HG03159 (cell line): Measurements from ENCODE around the gene TMPRSS13.

Experiments
- ATAC-seq: cut with Tn5 transposase; IDR thresholded peaks from one replicate; pipeline ENCODE4 v1.9.1; 2021; ENCODE audit warnings: mild to moderate bottlenecking, moderate library complexity; ENCODE audit not compliant: unreplicated experiment

The TMPRSS13 gene

DNA sequence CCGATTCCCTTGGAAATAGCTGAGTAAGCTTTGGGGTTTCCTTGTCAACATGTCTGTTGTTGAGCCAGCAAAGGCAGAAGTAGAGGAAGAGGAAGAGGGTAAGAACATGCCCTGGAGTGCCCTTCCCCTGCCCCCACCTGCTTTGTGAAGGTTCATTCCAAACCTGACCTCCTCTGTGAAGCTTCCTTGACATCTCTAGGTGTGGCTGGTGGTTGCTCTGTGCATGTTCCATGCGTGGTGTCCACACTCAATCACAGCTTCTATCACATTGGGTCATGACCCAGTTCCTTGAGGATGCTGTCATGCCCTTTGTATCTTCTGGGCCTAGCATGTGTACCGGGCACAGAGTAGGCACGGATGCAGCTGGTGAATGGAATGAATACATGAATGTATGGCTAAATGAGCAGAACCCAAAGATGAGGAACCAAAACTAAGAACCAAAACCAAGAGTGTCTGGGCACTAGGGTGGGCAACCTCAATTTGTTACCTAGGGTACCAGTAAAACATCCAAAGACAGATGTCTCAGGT is 29.0 kb downstream of the TMPRSS13 start:
- ATAC-seq = peak; percentile 78

DNA sequence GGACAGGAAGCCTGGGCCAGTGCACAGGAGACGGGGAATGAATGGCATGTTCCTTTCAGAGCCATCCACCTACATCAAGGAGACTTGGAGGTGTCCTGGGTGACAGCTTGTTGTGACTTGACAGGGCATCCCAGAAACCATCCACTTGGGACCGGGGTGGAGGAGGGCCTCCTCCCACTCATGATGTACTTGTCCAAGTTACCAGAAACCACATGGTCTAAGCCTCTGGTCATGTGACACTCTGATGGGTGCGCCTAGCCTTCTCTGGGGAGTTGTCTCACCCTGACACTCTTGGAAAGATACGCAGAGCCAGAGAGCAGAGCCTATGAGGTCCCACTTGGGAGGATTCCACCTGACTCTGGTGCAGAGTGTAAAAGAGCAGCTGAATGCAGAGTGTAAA is 31.1 kb downstream of the TMPRSS13 start:
- ATAC-seq = no peak

DNA sequence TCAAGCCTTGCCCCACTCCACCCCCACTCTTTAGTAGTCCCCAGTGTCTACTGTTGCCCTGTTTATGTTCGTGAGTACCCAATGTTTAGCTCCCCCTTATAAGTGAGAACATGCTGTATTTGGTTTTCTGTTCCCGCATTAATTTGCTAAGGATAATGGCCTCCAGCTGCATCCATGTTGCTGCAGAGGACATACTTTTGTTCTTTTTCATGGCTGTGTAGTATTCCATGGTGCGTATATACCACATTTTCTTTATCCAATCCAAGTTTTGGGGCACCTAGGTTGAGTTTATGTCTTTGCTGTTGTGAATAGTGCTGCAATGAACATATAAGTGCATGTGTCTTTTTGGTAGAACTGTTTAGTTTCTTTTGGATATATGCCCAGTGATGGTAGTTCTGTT is 36.6 kb downstream of the TMPRSS13 start:
- no peak for ATAC-seq

DNA sequence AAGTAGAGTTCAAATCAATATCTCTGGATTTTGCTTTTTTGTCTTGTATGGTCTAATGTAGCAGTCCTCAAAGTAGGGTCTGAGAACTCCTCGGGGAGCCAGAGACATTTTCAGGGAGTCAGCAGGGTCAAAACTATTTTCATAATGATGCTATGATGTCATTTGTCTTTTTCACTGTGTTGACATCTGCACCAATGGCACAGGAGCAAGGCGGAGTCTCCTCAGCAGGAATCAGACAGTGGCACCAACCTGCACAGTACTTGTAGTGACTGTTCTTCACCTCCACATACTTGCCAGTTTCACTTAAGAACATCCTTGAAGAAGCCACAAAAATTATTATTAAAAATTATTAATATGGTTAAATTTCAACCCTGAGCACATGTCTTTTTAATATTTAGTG is 37.8 kb downstream of the TMPRSS13 start:
- no peak for ATAC-seq

DNA sequence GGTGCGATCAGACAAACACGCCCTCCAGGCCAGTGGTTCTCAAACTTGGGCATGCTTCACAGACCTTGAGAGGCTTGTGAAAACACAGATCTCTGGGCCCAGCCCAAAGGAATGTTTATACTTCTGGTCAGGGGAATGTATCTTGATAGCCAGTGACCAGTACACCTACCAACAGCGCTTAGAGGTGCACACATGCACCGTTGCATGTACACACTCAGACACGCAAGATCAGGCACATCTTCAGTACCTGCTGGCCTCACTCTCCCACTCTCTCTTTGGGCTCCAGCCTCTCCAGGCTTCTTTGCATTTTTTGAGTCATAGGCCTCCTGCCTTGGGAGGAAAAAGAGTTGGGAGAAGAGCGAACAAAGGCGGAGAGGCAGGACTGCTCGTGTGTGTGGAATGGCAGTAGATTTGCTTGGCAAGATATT is 41.0 kb downstream of the TMPRSS13 start:
- ATAC-seq = no peak

DNA sequence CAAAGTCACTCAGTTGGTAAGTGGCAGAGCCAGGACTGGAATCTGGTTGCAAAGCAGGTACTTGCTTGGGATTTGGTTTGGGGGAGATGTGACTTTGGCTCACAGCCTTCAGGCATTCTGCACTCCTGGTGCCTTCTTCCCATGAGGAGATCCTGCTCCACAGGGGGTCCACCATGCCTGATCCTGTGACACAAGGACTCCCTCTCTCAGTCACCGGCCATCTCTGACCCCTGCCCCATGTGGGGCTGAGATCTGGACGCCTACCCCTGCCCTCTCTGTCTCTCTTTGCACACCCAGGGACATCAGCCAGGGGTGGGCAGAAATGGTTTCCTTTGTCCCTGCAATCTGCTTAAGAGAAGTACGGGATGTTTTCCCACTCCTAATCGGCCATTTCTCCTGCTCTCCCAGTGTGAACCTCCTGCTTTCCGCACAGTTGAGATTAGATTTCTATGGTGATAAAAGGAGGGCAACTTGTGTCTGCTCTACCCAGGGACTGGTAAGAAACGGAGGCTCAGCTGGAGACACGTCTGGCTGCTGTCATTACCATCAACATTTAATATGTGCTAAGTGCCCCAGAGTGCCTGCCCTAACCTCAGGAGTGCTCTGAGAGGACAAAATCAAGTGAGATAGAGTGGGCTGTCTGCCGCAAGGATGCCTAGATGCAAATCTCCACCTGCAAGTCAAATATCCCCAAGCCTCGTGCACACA is 41.6 kb downstream of the TMPRSS13 start:
- ATAC-seq = no peak

DNA sequence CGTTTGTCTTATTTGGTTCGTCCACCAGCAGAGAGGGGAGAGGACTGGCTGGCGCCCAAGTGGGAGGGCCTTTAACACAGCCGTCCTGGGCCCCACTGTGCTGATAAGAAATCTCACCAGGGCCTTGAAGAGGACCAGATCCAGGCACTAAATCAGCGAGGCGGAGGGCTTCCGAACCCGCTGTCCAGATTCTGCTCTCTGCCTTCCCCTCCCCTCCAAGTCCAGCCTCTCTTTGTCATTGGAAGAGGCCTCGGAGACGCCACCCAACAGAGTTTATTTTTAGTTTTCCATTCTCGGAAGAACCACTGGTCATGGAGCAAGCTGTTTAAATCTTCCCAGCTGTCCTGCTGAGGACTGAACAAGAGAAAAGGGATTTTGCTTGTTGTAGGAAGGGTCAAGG is 43.4 kb downstream of the TMPRSS13 start:
- ATAC-seq = no peak

DNA sequence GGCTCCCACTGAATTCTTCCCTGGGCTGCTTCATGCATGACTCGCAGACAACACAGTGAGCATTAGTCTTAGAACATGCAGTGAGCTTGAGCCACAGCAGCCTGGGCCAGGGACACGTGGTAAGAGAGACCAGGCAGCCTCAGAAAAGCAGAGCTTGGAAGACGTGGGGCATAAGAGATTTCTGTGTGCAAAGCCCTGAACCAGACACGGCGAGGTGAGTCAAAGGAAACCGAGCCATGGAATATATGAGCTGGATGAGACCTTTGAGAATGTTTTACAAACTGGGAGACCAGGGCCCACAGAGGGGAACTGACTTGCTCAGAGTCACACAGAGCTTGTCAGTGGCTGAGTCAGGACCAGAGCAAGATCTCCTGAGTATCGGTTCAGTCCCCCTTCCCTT is 44.2 kb downstream of the TMPRSS13 start:
- ATAC-seq = no peak

DNA sequence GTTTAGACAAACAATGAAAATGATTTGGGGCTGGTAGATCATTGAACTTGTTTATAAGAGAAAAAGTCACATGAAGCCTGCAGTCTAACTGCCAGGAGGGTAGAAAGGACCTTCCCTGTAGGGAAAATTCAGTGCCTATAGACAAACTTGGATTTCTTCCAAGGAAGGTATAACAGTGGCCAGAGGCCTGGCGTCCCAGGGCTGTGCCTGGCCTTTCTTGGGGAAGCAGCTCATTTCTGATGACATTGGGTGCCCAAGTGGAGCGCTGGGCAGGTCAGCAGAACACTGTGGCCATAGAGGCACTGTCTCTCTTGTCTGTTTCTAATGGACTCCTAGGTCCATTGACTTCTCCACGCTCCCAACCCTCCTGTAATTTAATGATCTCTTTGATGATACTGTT is 46.1 kb downstream of the TMPRSS13 start:
- ATAC-seq = no peak

DNA sequence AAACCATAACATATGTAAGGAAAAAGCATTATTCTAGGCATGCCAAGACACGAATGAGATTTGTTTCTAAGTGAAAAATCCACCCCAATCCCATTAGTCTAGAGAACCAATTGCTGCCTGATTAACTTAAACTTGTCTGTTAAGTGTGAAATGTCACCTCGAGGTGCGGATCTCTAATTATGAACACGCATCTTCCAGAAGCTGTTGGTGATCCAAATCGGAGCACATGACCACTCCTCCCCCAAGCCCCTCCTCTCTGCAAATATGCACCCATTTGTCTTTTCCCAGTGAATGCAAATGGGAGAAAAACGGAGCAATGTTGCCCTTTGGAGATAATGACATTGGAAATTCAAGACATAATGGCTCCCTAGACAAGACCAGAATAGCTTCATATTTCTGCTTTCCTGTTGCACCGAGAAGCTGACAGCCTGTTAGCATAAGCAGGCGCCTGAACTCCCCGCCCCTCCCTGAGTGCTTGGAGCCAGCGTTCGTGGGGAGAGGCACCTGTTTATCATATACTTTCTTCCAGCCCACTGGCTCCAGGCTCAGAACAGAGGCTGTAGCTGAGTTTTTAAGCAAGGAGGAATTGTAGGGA is 46.8 kb downstream of the TMPRSS13 start:
- no peak for ATAC-seq

DNA sequence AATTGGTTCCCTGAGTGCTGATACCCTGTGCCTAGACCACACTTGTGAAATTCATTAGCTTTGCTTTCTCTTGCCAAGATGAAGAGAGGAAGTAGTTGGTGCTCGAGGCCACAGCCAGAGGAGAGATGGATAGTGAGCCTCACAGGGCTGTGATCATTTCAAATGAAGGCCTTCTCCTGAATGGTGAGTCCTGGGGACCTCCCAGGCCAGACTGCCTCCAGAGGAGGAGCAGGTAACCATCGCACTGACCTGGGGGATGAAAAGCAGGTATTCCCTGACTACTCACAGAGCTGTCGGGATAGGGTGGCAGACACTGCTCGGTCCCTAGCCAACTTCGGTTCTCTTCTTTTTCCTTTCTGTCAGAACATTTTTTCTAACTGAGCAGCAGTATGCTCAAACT is 48.0 kb downstream of the TMPRSS13 start:
- no peak for ATAC-seq

DNA sequence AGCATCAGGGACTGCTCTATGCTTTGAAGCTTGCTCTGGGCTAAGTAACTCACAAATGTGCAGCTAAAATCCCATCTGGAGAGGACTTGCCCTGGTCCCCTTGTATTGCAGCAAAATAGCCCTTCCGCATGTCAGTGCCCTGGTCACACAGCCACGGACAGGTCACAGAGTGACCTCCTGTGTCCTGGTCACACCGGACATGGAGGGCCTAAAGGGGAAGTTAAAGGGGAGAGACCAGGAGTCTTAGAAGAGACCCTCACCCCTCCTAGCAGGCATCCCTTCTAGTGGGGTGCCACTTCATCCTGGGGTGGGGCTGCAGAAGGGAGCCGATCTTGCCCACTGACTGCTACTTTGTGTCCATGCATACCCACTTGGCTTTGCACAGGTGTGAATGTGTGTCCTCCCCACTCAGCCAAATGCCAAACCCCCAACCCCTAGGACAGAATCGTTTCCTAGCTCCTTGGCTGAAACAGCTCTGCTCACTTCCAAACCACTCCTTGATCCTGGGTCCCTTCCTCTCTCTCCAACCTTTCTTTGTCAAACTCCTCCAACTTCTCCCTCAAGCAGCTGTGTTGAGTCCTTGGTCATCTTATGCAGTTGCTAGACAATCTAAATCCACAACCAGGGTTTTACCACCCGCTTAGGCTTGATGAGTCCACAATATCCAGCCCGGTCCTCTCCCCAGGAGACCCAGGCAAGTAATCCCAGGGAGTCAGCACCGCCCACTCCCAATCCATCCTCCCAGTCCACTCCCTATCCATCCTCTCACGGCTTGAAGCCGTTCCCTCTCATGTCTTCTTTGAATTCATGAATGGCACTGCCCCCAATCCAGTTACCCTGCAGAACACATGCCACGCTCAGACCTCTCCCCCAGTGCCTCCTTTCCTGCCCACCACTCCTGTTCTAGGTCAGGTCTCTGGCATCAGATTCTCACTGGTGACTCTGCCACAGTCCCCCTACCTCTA is 49.4 kb downstream of the TMPRSS13 start:
- ATAC-seq = no peak

DNA sequence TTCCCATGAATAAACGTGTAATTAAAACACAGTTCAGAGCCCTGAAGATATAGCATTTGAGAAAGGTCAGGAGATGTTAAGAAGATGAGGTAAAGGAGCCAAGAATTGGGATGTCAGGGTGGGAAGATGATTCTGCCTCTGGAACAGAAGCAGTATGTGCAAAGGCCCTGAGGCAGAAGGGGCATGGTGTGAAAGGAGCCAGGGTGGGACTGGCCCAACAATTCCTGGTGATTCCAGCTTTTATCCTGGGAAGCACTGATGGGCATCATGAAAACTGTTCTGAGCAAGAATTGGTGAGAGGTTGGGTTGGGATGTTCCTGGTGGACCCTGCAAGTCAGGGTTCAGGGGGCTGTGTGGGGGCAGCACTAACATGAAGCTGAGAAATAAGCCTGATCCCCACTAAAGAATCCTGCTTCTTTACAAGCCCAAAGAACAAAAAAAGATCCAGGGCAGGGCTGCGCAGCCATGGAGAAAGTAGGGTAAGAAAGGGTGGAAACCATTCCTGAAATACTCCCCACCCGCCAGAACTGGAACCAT is 50.2 kb downstream of the TMPRSS13 start:
- ATAC-seq = no peak

DNA sequence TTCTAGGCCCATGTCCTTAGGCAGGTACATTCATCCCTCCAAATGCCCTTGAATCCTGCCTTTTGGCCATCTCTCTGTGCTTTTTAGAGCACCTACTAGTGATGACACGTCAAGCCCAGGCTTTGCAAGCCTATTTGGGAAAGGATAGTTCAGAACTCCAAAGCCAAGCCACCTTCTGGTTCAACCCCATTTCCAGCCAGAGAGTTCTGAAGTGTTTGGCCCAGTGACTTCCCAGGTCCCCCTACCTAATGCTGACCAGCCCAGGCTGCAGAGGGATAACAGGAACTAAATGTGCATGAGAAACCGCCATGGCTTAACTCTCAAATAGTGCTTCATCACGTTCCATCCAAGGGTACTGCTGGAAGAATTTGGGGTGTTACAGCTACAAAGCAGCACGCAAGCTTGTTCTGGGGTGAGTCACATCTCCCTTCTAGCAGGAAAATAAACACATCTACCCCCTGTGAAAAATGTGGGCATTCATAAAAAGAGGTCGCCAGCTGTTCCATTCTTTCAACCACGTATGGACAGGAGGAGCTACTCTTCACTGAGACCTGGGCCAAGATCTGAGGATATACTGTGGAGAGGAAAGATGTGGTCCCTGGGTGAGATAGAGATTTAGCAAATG is 50.8 kb downstream of the TMPRSS13 start:
- no peak for ATAC-seq

DNA sequence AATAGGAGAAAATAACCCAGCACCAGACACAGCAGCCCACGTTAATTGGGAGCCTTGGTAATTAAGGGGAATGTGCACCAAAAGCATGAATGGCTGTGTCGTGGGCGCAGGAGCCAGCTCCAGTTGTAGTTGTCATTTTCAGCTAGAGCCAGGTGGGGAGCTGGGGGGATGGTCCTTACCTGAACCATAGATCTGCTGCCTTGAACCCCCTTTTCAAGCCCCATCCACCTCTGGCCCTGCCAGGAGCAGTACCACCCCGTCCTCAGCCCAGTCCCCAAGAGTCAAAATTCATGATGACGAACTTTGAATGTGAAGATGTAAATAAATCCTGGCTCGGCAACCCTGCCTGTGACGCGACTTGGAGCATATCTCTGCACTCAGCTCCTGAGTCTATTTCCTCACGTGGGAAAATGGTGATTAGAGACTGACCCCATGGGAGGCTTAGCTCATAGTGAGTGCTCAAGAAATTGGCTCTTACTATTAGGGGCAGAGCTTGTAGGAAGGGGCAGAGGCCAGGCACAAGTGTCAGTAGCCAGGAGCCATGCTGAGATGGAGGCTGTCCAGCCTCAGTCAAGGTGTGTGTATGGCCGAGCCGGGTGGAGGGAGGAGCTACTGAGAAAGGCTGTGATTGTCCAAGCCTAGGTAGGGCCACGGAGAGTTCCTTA is 52.0 kb downstream of the TMPRSS13 start:
- no peak for ATAC-seq

DNA sequence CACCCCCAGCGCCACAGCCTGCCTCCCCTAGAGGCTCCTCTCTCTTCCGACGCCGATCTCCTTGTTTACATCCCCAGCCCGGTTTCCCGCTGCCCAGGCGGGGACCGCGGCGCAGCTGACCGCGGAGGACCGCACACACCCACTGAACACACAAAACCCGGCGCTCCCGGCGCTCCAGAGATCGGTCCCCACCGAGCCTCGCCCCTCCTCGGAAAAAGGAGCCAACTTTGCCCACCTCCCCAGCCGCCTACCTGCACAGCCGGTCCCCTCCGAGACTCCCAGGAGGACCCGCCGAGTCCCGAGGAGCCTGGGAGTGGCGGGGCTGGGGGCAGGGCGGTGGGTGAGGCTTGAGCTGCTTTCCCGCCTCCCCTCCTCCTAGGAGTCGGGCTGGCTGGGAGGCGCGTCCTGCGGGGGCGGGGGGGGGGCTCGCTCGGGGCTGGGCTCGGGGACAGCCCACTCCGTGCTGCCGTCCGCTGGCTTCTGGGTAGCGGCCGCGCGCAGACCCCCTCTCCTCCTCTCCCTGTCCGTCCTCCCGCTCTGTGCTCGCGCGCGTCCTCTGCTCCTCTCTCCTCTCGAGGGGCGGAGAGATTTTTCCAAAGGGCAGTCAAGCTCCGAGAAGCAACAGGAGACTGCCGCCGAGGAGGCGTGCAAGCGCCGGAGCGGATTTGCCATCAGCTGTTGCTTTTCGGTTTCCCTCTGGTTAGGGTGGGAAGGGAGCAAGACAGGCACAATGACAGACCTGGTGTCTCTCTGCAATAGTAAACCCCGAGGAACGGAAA is 52.7 kb downstream of the TMPRSS13 start, which contains the start of gene FXYD6:
Gene FXYD6 (minus strand): TSS at position 318 of the 779 bp plus-strand sequence. CDS start 33,882 bp downstream, outside the sequence.
- ATAC-seq = no peak

DNA sequence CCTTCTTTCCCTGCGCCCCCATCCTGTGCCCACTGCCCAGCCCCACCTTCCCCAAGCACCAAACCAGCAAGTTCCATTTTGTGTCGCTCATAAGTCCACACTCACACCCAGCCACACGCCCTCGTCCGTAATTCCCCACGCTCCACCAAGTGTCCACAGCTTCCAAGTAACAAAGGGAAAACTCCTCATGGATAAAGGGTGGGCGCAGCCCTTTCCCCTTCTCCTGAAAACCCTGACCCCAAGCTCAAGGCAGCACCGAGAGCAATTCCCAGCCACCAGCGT is 53.2 kb downstream of the TMPRSS13 start:
- ATAC-seq = no peak

DNA sequence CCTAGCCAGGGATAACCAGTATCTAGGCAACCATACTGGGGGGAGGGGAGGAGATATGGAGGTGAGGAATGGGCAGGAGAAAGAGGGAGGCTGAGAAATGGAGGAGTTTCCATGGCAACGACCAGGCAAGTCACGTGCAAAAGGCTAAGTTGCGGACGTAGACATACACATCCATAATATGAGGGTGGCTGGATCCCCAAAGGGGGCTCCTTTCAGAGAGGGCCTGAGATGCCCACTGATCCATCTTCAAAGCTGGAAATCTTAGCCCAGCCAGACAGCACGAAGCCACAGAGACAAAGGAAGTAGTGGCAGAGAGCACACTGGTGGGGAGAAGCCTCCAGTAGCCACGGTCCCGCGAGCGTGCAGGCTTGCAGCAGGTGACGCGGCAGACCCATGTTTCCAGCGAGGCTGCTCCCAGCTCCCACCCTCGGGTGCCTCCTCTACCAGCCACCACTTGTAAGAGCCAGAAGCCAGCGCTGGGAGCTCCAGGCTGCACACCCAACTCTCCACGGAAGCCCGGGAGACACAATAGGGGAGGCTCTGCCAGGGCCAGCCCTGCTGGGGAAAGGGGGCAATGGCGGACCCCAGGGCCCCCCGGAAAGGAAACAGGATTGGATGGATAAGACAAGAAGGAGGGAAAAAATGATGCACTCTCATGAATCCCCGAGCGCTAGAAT is 53.7 kb downstream of the TMPRSS13 start:
- no peak for ATAC-seq

DNA sequence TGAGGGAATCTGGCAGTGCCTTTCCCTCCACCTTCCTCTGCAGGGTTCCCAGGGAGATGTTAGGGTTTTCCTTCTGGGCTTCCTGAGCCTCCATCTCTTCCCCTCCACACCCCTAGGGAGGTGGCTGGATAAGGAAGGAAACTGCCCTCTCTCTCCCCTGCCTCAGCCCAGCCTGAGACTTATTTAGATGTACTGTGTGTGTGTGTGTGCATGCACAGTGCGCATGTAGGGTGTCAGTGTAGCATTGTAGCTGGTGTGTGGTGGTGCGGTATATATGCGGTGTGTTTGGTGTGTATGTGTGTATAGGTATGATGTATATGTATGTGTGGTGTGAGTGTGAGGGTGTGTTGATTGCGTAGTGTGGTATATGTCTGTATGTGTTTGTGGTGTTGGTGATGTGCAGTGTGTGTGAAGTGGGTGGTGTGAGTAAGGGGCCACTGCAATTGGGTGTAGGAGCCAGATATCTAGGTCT is 54.3 kb downstream of the TMPRSS13 start:
- ATAC-seq = no peak
